Heart left ventricle (tissue), 13 donors: ENCODE results near the gene FIG4.

ENCODE experiments used
- CTCF ChIP-seq, 12 donors: fragments of 200-600 bp; sonication (generic) in 4 of 12; IDR thresholded peaks; one replicate each; pipeline versions ENCODE4 v1.5.0 to v1.8.0; 2018 to 2022; ENCODE audit warnings: antibody characterized with exemption in 12 of 12, mild to moderate bottlenecking in 5 of 12
- POLR2A ChIP-seq, 2 donors: fragments of 450-650 bp; IDR thresholded peaks; one replicate each; pipeline ENCODE4 v1.6.1; 2017; ENCODE audit warnings: antibody characterized with exemption in 2 of 2, mild to moderate bottlenecking in 2 of 2, moderate library complexity in 2 of 2
- donor health status: ischemic (EF 13 %, LVEDD 7.1; RV severe dilation, severe dysfunction).
- donor health status: DM: no; HTN: yes; CAD: no.
- donor health status: DM: no; HTN: no; CAD: no.
- donor health status: ischemic (EF 25% LVEDD 6.9; RV normal size, moderate dysfunction).
- donor health status: ischemic (EF 25% LVEDD 5.7; RV mildly dilated, moderate dysfunction).
- donor health status: ischemic (EF 35%, LVEDD 5.7; RV mildly dilated, moderate dysfunction).
- donor health status: nonischemic (EF 11% LVEDD 7.7; RV severe dilation, severe dysfunction).
- donor health status: DM: yes; HTN: yes; CAD: no.
- donor health status: PGD.
- donor health status: ischemic (EF 29% LVEDD 5.4; RV normal size, mild dysfunction).
- donor health status: nonischemic (EF 23%, LVEDD 6.1; RV moderate dilation, normal function).

GRCh38 chr6:109801794-109802193 lies 110.7 kb downstream of the FIG4 start:
- TF ChIP-seq POLR2A (IDR thresholded peaks at IDR 0.05), result no peak
- TF ChIP-seq CTCF (IDR thresholded peaks at IDR 0.05), result no peak
